GM08714 (cell line): ENCODE measurements around the gene CAMK2A.

Experiments
- H3K4me3 ChIP-seq: fragments of 200-500 bp; sonication (Bioruptor generic); 2 replicates; pipeline ENCODE4 v1.5.1; 2014; ENCODE audit warnings: mild to moderate bottlenecking, low read length, inconsistent platforms
- ZNF274 ChIP-seq: IDR thresholded peaks from 2 replicates; pipeline ENCODE4 v1.6.1; 2012; ENCODE audit warnings: mild to moderate bottlenecking, low read depth, low read length

The CAMK2A gene

GRCh38 chr5:150266871-150267291 is 22.7 kb downstream of the CAMK2A start:
- no peak for TF ChIP-seq ZNF274
- no peak overlapping the region for H3K4me3 ChIP-seq

- no peak overlapping the region for H3K4me3 ChIP-seq
- TF ChIP-seq ZNF274, result no peak
Observed at GRCh38 chr5:150265870-150266383, 23.6 kb downstream of the CAMK2A start.

GRCh38 chr5:150264667-150265603 is 24.6 kb downstream of the CAMK2A start:
- no peak for TF ChIP-seq ZNF274
- no peak overlapping the region for H3K4me3 ChIP-seq

GRCh38 chr5:150263801-150264621 is 25.6 kb downstream of the CAMK2A start:
- TF ChIP-seq ZNF274, result no peak
- no peak overlapping the region for H3K4me3 ChIP-seq

- TF ChIP-seq ZNF274, result no peak
- no peak overlapping the region for H3K4me3 ChIP-seq
Observed at GRCh38 chr5:150263375-150263775, 26.2 kb downstream of the CAMK2A start.

GRCh38 chr5:150262502-150262901 is 27.1 kb downstream of the CAMK2A start:
- no peak for TF ChIP-seq ZNF274
- H3K4me3 ChIP-seq, result no peak overlapping the region

- no peak for TF ChIP-seq ZNF274
- H3K4me3 ChIP-seq, result no peak overlapping the region
Observed at GRCh38 chr5:150261231-150261630, 28.3 kb downstream of the CAMK2A start.

- H3K4me3 ChIP-seq, result no peak overlapping the region
Observed at GRCh38 chr5:150258130-150258529, 31.4 kb downstream of the CAMK2A start.

GRCh38 chr5:150257424-150257823 is 32.1 kb downstream of the CAMK2A start:
- TF ChIP-seq ZNF274, result no peak

More at GRCh38 chr5:150258130-150258529, 31.4 kb downstream of the CAMK2A start:
- TF ChIP-seq ZNF274, result no peak

GRCh38 chr5:150256410-150257064 is 33.0 kb downstream of the CAMK2A start:
- TF ChIP-seq ZNF274, result no peak
- H3K4me3 ChIP-seq, result no peak overlapping the region

More at GRCh38 chr5:150257424-150257823, 32.1 kb downstream of the CAMK2A start:
- no peak overlapping the region for H3K4me3 ChIP-seq

- no peak overlapping the region for H3K4me3 ChIP-seq
- TF ChIP-seq ZNF274, result no peak
Observed at GRCh38 chr5:150255659-150256409, 33.7 kb downstream of the CAMK2A start.

GRCh38 chr5:150254774-150255173 is 34.8 kb downstream of the CAMK2A start:
- TF ChIP-seq ZNF274, result no peak

GRCh38 chr5:150254363-150254762 is 35.2 kb downstream of the CAMK2A start:
- no peak overlapping the region for H3K4me3 ChIP-seq
- TF ChIP-seq ZNF274, result no peak

More at GRCh38 chr5:150254774-150255173, 34.8 kb downstream of the CAMK2A start:
- no peak overlapping the region for H3K4me3 ChIP-seq
